GM12878 (cell line): ENCODE data around the gene TMEM214. TPM values are rescaled to one million over a fixed set of nuclear protein-coding genes. Genes with fewer than 3 reads are reported as not detected.
A peak's percentile ranks its signal among the peaks of the same experiment; 100 is the strongest.

Source experiments
- E4F1 ChIP-seq: fragments of 450-650 bp; IDR thresholded peaks from 2 replicates; pipeline ENCODE4 v1.6.1; 2018; ENCODE audit warnings: borderline replicate concordance, mild to moderate bottlenecking; ENCODE audit not compliant: partially characterized antibody
- ESRRA ChIP-seq: IDR thresholded peaks from 2 replicates; pipeline ENCODE4 v1.6.1; 2012; ENCODE audit warnings: mild to moderate bottlenecking, low read length, improper control_type of control experiment
- FOS ChIP-seq: IDR thresholded peaks from 3 replicates; pipeline ENCODE4 v1.6.1; 2011; ENCODE audit warnings: borderline replicate concordance; ENCODE audit not compliant: insufficient read length; ENCODE audit errors: extremely low read depth
- IKZF1 ChIP-seq: fragments of 450-650 bp; conservative IDR thresholded peaks from 2 replicates; pipeline ENCODE4 v1.6.1; 2017; ENCODE audit warnings: antibody characterized with exemption, mild to moderate bottlenecking
- NR2C2 ChIP-seq: IDR thresholded peaks from 2 replicates; pipeline ENCODE4 v1.6.1; 2011; ENCODE audit warnings: borderline replicate concordance, low read depth; ENCODE audit not compliant: control insufficient read depth, insufficient read length
- PBX3 ChIP-seq: IDR thresholded peaks from 2 replicates; pipeline ENCODE4 v1.6.1; 2011; ENCODE audit warnings: mild to moderate bottlenecking, low read depth, low read length, moderate library complexity; ENCODE audit not compliant: insufficient replicate concordance
- POLR2AphosphoS5 ChIP-seq: IDR thresholded peaks from 2 replicates; pipeline ENCODE4 v1.6.1; 2011; ENCODE audit warnings: mild to moderate bottlenecking, low read length, inconsistent platforms
- RAD21 ChIP-seq: IDR thresholded peaks from 2 replicates; pipeline ENCODE4 v1.6.1; 2011; ENCODE audit warnings: mild to moderate bottlenecking, low read depth, low read length, moderate library complexity; ENCODE audit not compliant: insufficient read depth
- RB1 ChIP-seq: fragments of 450-650 bp; formaldehyde crosslinking; IDR thresholded peaks from 2 replicates; pipeline ENCODE4 v1.6.1; 2017; ENCODE audit warnings: mild to moderate bottlenecking, borderline replicate concordance
- SIN3A ChIP-seq: IDR thresholded peaks from 2 replicates; pipeline ENCODE4 v1.6.1; 2012; ENCODE audit warnings: low read depth, low read length, improper control_type of control experiment
- SMAD1 ChIP-seq: fragments of 450-650 bp; IDR thresholded peaks from 2 replicates; pipeline ENCODE4 v1.6.1; 2018; ENCODE audit warnings: mild to moderate bottlenecking, low read depth; ENCODE audit not compliant: partially characterized antibody
- SP1 ChIP-seq: IDR thresholded peaks from one replicate; pipeline ENCODE4 v1.6.1; 2011; ENCODE audit warnings: low read depth, low read length
- ZBTB40 ChIP-seq: fragments of 450-650 bp; IDR thresholded peaks from 2 replicates; pipeline ENCODE4 v1.6.1; 2016; ENCODE audit warnings: mild to moderate bottlenecking, moderate library complexity, borderline replicate concordance
- ZNF24 ChIP-seq: fragments of 450-650 bp; IDR thresholded peaks from 2 replicates; pipeline ENCODE4 v1.6.1; 2017; ENCODE audit warnings: antibody characterized with exemption, mild to moderate bottlenecking
- ZNF274 ChIP-seq: IDR thresholded peaks from one replicate; pipeline ENCODE4 v1.8.0; 2011; ENCODE audit not compliant: insufficient read length, insufficient read depth
- ZNF592 ChIP-seq: fragments of 450-650 bp; IDR thresholded peaks from 2 replicates; pipeline ENCODE4 v1.6.1; 2017; ENCODE audit warnings: mild to moderate bottlenecking, moderate library complexity
- ZNF622 ChIP-seq: fragments of 450-650 bp; IDR thresholded peaks from 2 replicates; pipeline ENCODE4 v1.6.1; 2017; ENCODE audit warnings: mild to moderate bottlenecking, inconsistent platforms
- polyA plus RNA-seq, 11 experiments: library from polyadenylated mRNA; depleted of rRNA in 4 of 11; unstranded in 6 of 11; stranded (reverse) in 5 of 11; fragments of >200 nt; fragmentation: Nextera tagmentation in 4 of 11; fragmentation: Illumina TruSeq in 1 of 11; extraction: Ambion mirVana in 4 of 11; extraction: Trizol in 1 of 11; gene quantifications; 1 replicate in 1 of 11; 2 replicates in 10 of 11; pipeline versions ENCODE4 v1.2.1 to v1.2.3, GENCODE V29; 2011 to 2016; ENCODE audit warnings: inconsistent platforms in 2 of 11, missing spikeins in 2 of 11, low read depth in 1 of 11
- total RNA-seq, 4 experiments: library from RNA; depleted of rRNA in 3 of 4; stranded (reverse); fragments of >200 nt in 3 of 4; fragmentation: Illumina TruSeq in 1 of 4; extraction: Trizol in 1 of 4; gene quantifications; 2 replicates each; pipeline versions ENCODE4 v1.2.1 to v1.2.3, GENCODE V29; 2013 to 2021

The TMEM214 gene
- total and polyA plus RNA-seq, 10 of the 15 experiments (the other 5 are each of a cell fraction or from before 2014, with no cell fraction given), result 10.4 to 79.2 (median 45.0) TPM

GRCh38 chr2:27050996-27051901 lies 18.5 kb downstream of the TMEM214 start, which contains the start of gene AGBL5 (continued):
- TF ChIP-seq PBX3 (peak; percentile 54), ZNF622 (no peak), NR2C2 (no peak), ZBTB40 (peak; percentile 84; the same call in 1 of the 2 replicates), POLR2AphosphoS5 (peak; percentile 88), SP1 (peak; percentile 91), ZNF274 (no peak), ZNF24 (peak; percentile 99), ESRRA (0 out of 2 replicates have a peak, but pooled peaks have one; percentile 33), SMAD1 (no peak), SIN3A (peak; percentile 84), IKZF1 (peak; percentile 41), ZNF592 (0 out of 2 replicates have a peak, but pooled peaks have one; percentile 46), RAD21 (no peak), RB1 (peak; percentile 96), E4F1 (peak; percentile 68), FOS (peak; percentile 36)
